Colonic mucosa (tissue), 4 donors: Measurements from ENCODE around the gene KRTAP4-11. TPM values are rescaled to one million over a fixed set of nuclear protein-coding genes. Genes with fewer than 3 reads are reported as not detected.
"Not testable (repeated sequence)": the region's sequence is repeated elsewhere in the genome, so short reads cannot be mapped to it uniquely, and the experiment has no call there.

Source experiments
- DNase-seq: peaks from one replicate; pipeline ENCODE4 v3.0.0-alpha.2; 2020
- H3K27ac ChIP-seq: fragments of 200-600 bp; one replicate; pipeline ENCODE4 v1.8.0; 2021
- H3K27me3 ChIP-seq: fragments of 200-600 bp; one replicate; pipeline ENCODE4 v1.8.0; 2021
- H3K36me3 ChIP-seq: fragments of 200-600 bp; one replicate; pipeline ENCODE4 v1.8.0; 2021
- H3K4me1 ChIP-seq: fragments of 200-600 bp; one replicate; pipeline ENCODE4 v1.8.0; 2021; ENCODE audit warnings: mild to moderate bottlenecking
- H3K4me3 ChIP-seq: fragments of 200-600 bp; one replicate; pipeline ENCODE4 v1.8.0; 2021
- H3K9ac ChIP-seq, 2 donors: one replicate each; pipeline ENCODE4 v1.7.0; 2013; ENCODE audit warnings: control low read depth in 2 of 2, low read depth in 2 of 2, low read length in 2 of 2
- H3K9me3 ChIP-seq: fragments of 200-600 bp; one replicate; pipeline ENCODE4 v1.8.0; 2021
- intact Hi-C: fragments of 100-400 bp; cut with DNase I; formaldehyde crosslinking; loops from one replicate; pipeline ENCODE4 v1.14.1; 2022
- total RNA-seq, 2 donors: library from RNA; stranded (reverse); fragmentation: NEBNext Ultra II Directional in 1 of 2; extraction: Animal tissue kit (Norgen Biotek cat#: 25700) in 1 of 2; gene quantifications; one replicate each; pipeline ENCODE4 v1.2.1, GENCODE V29; 2021
- TF ChIP-seq, protein P1 (sequence below): fragments of 200-600 bp; IDR thresholded peaks from one replicate; pipeline ENCODE4 v1.8.0; 2022; ENCODE audit warnings: antibody characterized with exemption, mild to moderate bottlenecking
- donor health status: healthy.
- donor health status: DM: no; HTN: no; CAD: no.
- donor health status: DM: no; HTN: no; CAD: no.

Gene KRTAP4-11
- total RNA-seq, 2 donors from 2014 or later: not detected

DNA sequence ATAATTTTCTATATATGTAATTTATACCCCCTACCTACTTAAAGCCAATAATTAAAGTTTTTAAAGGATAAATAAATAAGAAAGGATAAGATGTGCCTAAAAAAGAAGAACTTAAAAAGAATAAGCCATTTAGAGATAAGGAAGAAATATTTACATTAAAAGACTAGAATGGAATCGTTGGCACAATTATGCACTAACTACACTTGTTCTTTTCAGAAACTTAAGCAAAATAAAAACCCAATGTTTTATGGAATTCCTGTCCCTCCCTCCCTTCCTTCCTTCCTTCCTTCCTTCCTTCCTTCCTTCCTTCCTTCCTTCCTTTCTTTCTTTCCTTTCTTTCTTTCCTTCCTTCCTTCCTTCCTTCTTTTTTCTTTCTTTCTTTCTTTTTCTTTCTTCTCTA lies 26.7 kb upstream of the KRTAP4-11 start:
- Histone ChIP-seq H3K9me3 (no peaks in the 10 kb centered on the region), H3K27me3 (no peaks in the 10 kb centered on the region), H3K4me1 (no peaks in the 10 kb centered on the region), H3K4me3 (no peak overlapping the region), H3K36me3 (no peaks in the 10 kb centered on the region), H3K9ac (no peak overlapping the region), H3K27ac (no peak overlapping the region)
- no peak for DNase-seq
- TF ChIP-seq, protein P1, sequence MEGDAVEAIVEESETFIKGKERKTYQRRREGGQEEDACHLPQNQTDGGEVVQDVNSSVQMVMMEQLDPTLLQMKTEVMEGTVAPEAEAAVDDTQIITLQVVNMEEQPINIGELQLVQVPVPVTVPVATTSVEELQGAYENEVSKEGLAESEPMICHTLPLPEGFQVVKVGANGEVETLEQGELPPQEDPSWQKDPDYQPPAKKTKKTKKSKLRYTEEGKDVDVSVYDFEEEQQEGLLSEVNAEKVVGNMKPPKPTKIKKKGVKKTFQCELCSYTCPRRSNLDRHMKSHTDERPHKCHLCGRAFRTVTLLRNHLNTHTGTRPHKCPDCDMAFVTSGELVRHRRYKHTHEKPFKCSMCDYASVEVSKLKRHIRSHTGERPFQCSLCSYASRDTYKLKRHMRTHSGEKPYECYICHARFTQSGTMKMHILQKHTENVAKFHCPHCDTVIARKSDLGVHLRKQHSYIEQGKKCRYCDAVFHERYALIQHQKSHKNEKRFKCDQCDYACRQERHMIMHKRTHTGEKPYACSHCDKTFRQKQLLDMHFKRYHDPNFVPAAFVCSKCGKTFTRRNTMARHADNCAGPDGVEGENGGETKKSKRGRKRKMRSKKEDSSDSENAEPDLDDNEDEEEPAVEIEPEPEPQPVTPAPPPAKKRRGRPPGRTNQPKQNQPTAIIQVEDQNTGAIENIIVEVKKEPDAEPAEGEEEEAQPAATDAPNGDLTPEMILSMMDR: no peak
- intact Hi-C loops: no loop called here

GRCh38 chr17:41141361-41141760 lies 23.2 kb upstream of the KRTAP4-11 start:
- intact Hi-C loops: no loop called here
- Histone ChIP-seq H3K4me1 (no peaks in the 10 kb centered on the region), H3K9me3 (no peaks in the 10 kb centered on the region), H3K4me3 (no peak overlapping the region), H3K27me3 (no peaks in the 10 kb centered on the region), H3K9ac (no peak overlapping the region), H3K36me3 (no peaks in the 10 kb centered on the region), H3K27ac (no peak overlapping the region)
- DNase-seq: no peak
- TF ChIP-seq, protein P1: no peak

DNA sequence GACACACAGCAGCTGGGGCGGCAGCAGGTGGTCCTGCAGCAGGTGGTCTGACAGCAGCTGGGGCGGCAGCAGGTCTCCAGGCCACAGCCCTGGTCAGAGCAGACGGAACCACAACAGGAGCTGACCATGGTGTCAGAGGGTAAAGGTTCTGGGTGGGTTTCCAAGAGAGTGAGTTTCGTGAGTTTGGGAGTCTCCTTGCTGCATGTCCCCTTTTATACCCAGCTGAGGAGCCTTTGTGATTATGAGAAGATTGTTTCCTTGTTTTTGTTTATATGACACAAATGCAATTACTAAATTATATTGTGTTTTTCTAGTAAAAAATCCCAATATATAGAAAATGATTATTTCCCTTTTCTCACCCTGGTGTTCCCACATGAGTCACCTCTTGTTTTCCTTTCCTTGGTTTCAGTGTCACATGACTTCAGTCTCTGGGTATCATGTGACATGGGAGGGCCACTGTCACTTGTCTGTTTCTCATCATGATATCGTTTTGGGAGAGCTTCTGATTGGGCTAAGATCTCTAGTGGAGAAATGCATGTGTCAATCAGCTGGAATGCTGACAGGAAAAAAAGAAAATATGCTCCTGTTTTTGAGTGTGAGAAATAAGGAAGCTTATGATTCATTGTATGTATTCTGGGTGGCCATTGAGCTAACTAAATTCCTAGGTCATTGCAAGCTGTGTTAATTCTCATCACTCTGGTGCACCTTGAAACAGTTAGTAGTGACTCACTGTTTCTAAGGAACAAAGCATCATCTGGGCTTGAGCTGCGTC lies 22.4 kb upstream of the KRTAP4-11 start, which contains the start of gene KRTAP4-6:
Gene KRTAP4-6 (minus strand): TSS at position 185 of the 772 bp plus-strand sequence. CDS start 57 bp downstream, at position 128.
- Histone ChIP-seq H3K9ac (no peak within 1 kb of the TSS), H3K27ac (no peak within 1 kb of the TSS), H3K9me3 (no peaks in the 10 kb centered on the region), H3K36me3 (no peaks in the 10 kb centered on the region), H3K4me3 (no peak within 1 kb of the TSS), H3K4me1 (no peaks in the 10 kb centered on the region), H3K27me3 (no peaks in the 10 kb centered on the region)
- no peak for DNase-seq
- intact Hi-C loops: no loop called here
- TF ChIP-seq, protein P1: no peak

GRCh38 chr17:41139865-41140264 lies 21.7 kb upstream of the KRTAP4-11 start:
- H3K27me3 ChIP-seq, H3K4me1 ChIP-seq, H3K36me3 ChIP-seq, H3K9ac ChIP-seq, H3K9me3 ChIP-seq, intact Hi-C loops, H3K4me3 ChIP-seq, DNase-seq, H3K27ac ChIP-seq: not testable (repeated sequence)

GRCh38 chr17:41133880-41134735 lies 15.9 kb upstream of the KRTAP4-11 start:
- no peak overlapping the region for H3K9ac ChIP-seq
- no peaks in the 10 kb centered on the region for H3K27me3 ChIP-seq
- no peak overlapping the region for H3K27ac ChIP-seq
- no peaks in the 10 kb centered on the region for H3K36me3 ChIP-seq
- intact Hi-C loops: no loop called here
- H3K9me3 ChIP-seq: no peaks in the 10 kb centered on the region
- H3K4me1 ChIP-seq: no peaks in the 10 kb centered on the region
- TF ChIP-seq, protein P1: no peak
- H3K4me3 ChIP-seq: no peak overlapping the region
- DNase-seq: no peak
